ENCODE results near the gene DGCR2.
A peak's percentile ranks its signal among the peaks of the same experiment; 100 is the strongest.
"Not testable (repeated sequence)": the region's sequence is repeated elsewhere in the genome, so short reads cannot be mapped to it uniquely, and the experiment has no call there.

The DGCR2 gene

DNA sequence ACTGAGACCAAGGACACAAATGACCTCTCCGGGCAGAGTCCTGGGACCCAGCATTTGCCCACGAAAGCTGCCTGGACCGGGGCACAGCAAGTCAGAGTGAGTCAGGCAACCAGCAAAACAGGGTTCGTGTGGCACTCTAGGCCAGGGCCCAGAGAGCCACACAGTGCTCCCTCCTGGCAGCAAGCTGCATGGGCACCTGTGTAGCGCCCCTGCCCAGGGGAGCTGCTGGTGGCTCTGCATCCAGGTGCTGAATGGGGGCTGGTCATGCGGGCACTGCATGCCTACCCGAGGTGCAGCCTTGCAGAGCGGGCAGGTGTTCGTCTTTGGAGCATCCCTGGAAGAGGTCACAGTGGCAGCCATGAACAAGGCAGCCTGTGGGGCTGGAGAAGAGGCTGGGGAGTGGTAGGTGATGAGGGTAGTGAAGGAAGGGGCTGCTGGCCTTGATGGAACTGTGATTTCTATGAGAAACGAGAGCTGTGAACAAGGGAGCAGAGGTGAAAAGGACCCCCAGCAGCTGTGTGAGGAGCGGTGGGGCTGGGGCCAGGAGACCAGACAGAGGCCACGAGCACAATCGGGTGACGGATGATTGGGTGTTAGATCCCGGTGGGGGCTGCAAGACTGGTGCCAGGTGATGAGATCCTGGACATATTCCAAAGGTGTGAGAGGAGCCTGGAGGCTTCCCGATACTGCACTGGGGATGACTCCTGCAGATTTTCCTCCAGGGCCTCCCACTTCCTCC lies 63.3 kb downstream of the DGCR2 start:
- DNase-seq = no peak

- no peak for DNase-seq
Observed at GRCh38 chr22:19057999-19058491, 64.2 kb downstream of the DGCR2 start.

GRCh38 chr22:19057539-19057938 lies 64.7 kb downstream of the DGCR2 start:
- DNase-seq = no peak

DNA sequence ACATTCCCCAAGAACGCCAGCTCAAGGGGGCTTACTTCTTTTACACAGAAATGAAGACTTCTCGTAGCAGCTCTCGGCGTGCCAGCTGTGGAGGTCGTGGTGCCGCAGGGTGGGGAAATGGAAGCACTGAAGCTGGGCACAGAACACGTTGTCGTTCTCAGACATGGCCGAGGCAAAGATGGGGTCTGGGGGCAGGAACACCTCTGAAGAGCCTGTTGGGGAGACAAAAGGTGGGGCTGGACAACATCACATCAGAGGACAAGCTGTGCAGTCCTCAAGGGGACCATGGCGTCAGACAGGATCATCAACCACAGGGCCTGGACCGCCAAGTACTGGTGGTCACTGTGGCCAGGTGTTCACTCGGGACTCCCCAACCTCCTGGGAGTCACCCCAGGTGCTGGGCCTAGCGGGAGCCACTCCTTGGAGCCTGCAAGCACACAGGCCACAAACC lies 65.2 kb downstream of the DGCR2 start:
- no peak for DNase-seq

DNA sequence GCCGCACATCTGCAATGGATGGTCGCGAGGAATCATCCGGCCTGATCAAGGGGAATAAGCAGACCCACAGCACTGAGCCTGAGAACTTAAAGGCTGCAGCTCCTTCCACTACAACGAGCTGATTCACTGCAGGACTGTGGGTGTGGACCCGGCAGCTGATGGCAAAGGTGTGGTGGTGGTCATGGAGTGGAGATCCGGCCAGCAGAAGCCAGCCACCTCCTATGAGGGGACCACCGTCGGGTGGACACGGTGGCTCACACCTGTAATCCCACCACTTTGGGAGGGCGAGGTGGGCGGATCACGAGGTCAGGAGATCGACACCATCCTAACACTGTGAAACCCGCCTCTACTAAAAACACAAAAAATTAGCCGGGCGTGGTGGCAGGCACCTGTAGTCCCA lies 66.4 kb downstream of the DGCR2 start:
- DNase-seq = no peak

- DNase-seq = no peak
Observed at GRCh38 chr22:19052941-19053541, 69.2 kb downstream of the DGCR2 start.

- no peak for DNase-seq
Observed at GRCh38 chr22:19051381-19052072, 70.7 kb downstream of the DGCR2 start.

DNA sequence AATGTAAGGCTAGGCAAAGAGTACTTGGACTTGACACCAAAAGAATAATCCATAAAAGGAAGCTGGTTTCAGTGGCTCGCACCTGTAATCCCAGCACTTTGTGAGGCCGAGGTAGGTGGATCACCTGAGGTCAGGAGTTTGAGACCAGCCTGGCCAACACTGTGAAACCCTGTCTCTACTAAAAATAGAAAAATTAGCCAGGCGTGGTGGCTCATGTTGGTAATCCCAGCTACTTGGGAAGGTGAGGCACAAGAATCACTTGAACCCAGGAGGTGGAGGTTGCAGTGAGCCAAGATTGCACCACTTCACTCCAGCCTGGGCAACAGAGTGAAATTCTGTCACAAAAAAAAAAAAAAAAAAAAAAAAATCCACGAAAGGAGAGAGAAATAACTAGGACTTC lies 71.4 kb downstream of the DGCR2 start:
- DNase-seq = not testable (repeated sequence)

GRCh38 chr22:19050117-19050516 lies 72.1 kb downstream of the DGCR2 start:
- DNase-seq = no peak

GRCh38 chr22:19048531-19048930 lies 73.7 kb downstream of the DGCR2 start:
- DNase-seq = no peak

DNA sequence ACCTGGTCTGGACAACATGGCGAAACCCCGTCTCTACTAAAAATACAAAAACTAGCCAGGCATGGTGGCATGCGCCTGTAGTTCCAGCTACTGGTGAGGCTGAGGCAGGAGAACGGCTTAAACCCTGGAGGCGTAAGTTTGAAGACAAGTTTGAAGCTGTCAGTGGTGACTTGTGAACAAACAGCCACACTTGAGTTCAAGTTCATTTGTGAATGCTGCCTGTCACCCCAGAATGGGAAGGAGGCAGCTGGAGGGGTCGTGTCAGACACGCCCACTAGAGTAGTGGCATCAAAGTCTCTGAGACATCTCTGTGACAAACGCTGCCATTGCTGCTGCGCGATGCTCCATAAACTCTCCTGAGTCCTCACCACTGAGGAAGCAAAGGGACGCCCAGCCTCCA lies 74.2 kb downstream of the DGCR2 start:
- no peak for DNase-seq

DNA sequence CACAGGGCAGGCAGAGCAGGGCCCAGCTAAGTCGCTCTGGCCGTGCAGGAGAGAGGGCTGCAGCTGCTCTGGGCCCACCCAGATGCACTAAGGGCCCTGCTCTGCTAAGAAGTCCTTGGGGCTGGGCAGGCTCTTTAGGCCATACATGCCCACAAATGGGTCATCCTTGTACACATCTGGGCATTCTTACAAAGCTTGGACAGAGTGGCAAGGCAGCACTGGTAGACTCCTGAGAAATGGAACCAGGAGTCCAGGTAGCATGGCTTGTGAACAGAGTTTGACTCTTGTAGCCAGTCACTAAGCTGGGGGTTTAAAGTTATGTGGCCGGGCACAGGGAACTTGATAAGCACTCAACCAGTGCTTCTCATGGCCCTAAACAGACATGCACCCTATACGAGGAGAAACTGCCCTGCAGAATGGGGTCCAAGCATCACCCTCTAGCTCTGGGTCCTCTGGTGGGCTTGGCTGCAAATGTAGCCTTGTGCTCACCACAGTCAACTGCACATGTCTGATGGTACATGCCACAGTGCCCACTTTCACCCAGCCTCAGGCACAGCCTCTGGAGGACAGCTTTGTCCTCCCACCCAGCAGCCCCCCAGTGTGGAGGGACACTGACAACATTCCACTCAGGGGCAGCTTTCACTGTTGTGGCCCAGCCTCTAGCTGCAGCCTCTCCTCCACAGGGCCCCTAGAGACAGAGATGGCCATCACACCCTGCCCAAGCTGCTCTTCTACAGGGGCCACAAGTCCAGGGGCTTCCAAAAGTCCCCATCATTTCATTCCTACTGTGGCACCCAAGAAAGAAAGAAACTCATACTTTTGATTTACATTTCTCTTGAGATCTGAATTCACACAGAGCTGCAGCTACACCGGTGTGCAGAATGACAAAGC lies 75.2 kb downstream of the DGCR2 start:
- DNase-seq = no peak

DNA sequence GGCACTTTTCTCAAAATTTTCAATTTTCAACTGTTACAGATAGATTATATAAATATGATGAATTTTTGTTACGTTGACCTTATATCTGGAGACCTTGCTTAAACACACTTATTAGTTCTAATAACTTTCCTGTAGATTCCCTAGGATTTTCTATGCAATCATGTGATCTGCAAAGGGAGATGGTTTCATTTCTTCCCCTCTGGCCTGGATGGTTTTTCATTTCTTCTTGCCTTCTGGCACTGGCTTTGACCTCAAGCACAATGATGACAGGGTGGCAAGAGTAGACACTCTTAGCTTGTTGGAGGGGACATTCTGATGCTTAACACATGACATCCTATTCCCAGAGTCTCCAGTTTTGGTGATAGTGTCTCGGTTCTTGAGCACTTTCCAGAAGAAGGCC lies 75.9 kb downstream of the DGCR2 start:
- DNase-seq = no peak

GRCh38 chr22:19045094-19045493 lies 77.1 kb downstream of the DGCR2 start:
- no peak for DNase-seq

DNA sequence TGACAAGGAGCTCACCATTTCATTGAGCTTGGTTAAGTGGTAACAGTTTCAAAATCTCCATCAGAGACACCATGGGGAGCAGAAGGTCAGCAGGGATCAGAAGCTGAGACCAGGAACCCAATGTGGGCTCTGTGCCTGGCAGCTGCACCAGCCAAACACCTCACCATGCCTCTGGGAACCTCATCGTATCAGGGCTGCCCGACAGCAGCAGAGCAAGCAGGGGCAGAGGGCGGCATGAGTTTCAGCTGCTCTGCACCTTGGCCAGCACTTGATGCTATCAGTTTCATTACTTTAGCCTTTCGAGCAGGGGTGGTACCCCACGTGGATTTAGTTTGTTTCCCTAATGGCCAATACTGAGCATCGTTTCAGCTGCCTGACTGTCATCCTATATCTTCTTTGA lies 77.8 kb downstream of the DGCR2 start:
- DNase-seq = no peak

- peak; percentile 83 for DNase-seq
Observed at GRCh38 chr22:19043121-19044085, 78.8 kb downstream of the DGCR2 start.

DNA sequence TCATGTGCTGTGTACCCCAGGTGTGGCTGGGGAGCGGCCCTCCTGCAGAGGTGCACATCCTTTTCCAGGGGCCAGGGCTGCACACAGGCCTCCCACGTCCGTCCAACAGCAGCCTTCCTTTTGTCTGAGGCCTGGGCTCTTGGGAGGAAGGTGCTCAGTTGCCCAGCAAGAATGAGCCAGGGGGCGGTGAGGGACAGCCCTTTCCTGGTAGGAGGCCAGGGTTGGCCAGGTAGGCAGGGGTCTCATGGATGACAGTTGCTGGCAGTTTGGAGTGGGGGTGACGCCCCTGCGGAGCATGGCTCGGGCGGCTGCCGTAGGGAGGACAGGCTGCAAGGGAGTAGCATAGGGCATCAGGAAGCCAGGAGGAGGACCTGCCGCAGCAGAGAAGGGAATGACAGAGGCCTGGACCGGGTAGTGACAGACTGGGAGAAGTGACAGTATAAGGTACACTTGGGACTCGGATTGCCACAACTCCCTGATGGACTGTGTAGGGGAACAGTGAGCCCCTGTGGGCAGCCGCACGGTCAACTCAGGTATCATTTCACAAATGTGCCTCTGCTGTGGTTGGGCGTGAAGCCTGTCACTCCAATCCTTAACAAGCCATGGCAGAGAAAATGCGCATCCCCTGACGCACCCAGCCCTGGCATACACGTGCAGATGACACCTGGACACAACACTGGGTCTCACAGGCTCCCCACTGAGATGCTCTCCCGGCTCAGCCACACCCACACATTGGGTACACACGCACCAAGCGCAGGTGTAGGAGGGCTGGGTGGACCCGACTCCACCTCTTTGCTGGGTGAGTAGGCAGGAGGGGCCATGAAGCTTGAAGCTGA lies 79.7 kb downstream of the DGCR2 start:
- DNase-seq = no peak

DNA sequence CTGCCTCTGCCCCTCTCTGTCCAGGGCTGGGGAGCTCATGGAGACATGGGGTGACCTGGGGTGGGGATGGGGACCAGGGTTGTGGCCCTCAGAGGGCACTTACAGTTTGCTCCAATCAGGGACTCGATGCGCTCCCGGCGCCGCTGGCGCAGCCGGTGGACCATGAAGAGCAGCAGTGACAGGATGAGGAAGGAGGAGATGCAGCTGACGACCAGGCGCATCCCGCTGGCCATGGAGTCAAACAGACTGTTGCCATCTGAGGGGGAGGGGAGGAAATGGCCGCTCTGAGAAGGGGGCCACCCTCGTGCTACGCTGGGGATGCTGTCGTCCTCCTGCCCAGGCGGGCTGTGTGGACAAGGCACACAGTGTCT lies 80.5 kb downstream of the DGCR2 start:
- DNase-seq = no peak

DNA sequence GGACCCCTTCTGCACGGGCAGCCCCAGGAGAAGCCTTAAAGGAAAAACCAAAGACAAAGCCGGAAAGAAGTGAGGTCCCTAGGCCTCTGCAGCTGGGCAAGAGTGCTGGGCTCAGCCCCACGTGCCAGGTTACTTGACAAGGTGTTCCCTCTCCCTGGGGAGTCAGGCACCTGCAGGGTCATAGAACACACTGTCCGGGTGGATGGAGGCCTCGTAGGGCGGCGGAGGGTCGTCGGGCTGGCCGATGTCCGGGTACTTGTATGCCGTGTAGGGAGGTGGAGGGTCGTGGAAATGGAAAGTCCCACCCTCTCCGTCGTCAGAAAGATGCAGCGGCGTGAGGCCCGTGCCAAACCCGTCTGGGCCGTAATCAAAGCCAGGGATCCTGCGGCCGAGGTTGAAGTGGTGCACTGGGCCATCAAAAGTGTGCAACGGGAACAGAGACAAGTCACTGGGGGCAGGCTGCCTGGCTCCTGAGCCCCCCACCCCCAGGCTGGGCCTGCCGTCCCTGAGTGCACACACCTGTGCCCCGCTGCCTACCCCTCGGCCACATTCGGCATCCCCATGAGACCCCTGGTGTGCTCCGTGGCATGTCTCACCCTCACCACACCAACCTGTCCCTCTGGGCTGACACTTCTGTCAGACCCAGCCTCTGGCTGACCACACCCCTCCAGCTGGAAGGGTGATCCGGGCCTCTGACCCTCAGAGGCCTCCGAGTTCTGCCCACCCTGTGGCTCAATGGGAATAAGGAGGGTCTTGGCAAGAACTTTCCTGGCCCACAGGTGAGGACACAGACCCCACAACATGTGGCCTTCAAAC lies 81.1 kb downstream of the DGCR2 start:
- DNase-seq = no peak

All from fibroblast of skin of back (primary cell).